ENCODE data around the gene OR10AG1. TPM values are rescaled to one million over a fixed set of nuclear protein-coding genes. Genes with fewer than 3 reads are reported as not detected.

OR10AG1 gene
- total RNA-seq (2014; rRNA removed; shearing (Covaris generic)) (0.10 and 0.58 TPM in 2 replicates), polyA plus RNA-seq (2016; fragmentation: Nextera tagmentation; extraction: Ambion mirVana) (0.06 TPM in 1 of 2 replicates, not detected in the other)
- long read RNA-seq = 0 reads

GRCh38 chr11:55969845-55970244, at the start of gene OR10AG1:
OR10AG1 (minus strand) TSS chr11:55969945; CDS start chr11:55969907, 38 bp downstream.
- Histone ChIP-seq H3K36me3 (ENCODE audit: insufficient read depth) (no peaks in the 10 kb centered on the region), H3F3A (replicated peaks; ENCODE audit: low read depth) (no peaks in the 10 kb centered on the region), H3K27ac (ENCODE audit: low read depth) (no peak within 1 kb of the TSS), H3K4me1 (ENCODE audit: insufficient read depth) (peaks cover 13% of the 10 kb centered on the region; the same call in 1 of the 2 replicates), H3K79me2 (replicated peaks; ENCODE audit: insufficient read depth) (no peaks in the 10 kb centered on the region), H2AFZ (no peak within 1 kb of the TSS), H3K4me3 (no peak within 1 kb of the TSS), H4K20me1 (replicated peaks; ENCODE audit: insufficient read depth) (no peaks in the 10 kb centered on the region), H3K27me3 (ENCODE audit: insufficient read depth) (no peaks in the 10 kb centered on the region), H3K4me2 (no peak within 1 kb of the TSS), H3K9me2 (ENCODE audit: insufficient read depth) (no peaks in the 10 kb centered on the region; the same call in 1 of the 2 replicates)
- no peak for TF ChIP-seq ZNF462 (CRISPR knock-in tag; IDR thresholded peaks at IDR 0.05)
- TF ChIP-seq EZH2 (IDR thresholded peaks at IDR 0.05; ENCODE audit: low read depth, unreplicated experiment) = no peak
- TF ChIP-seq NANOG (IDR thresholded peaks at IDR 0.05; ENCODE audit: borderline replicate concordance) = no peak
- no peak for TF ChIP-seq ZNF114 (CRISPR knock-in tag; IDR thresholded peaks at IDR 0.05)
- no peak for TF ChIP-seq JUNB (IDR thresholded peaks at IDR 0.05; ENCODE audit: unreplicated experiment)
- no peak for TF ChIP-seq EZH2phosphoT487 (IDR thresholded peaks at IDR 0.05; ENCODE audit: unreplicated experiment)
- TF ChIP-seq ZNF331 (CRISPR knock-in tag; IDR thresholded peaks at IDR 0.05; ENCODE audit: low read depth) = no peak
- no peak for TF ChIP-seq STAT1 (IDR thresholded peaks at IDR 0.05; ENCODE audit: unreplicated experiment)
- TF ChIP-seq REST (IDR thresholded peaks at IDR 0.05; ENCODE audit: unreplicated experiment) = no peak
- TF ChIP-seq CREB1 (CRISPR knock-in tag; IDR thresholded peaks at IDR 0.05; ENCODE audit: low read depth) = no peak
- no peak for TF ChIP-seq CTCF (conservative IDR thresholded peaks at IDR 0.05; ENCODE audit: low read depth in 2 of 2)
- TF ChIP-seq ETS1 (IDR thresholded peaks at IDR 0.05) = no peak
- 0 out of 3 replicates have a peak, but pooled peaks cover 2% of the 10 kb centered on the region for H3K4me1 Mint-ChIP-seq
- H3K27me3 Mint-ChIP-seq (ENCODE audit: insufficient read depth, low read depth, poor library complexity) = peaks cover 4% of the 10 kb centered on the region
- no peak within 1 kb of the TSS for H3K4me3 Mint-ChIP-seq
- H3K27ac Mint-ChIP-seq = no peak within 1 kb of the TSS
- peaks cover 2% of the 10 kb centered on the region; the same call in 1 of the 3 replicates for H3K9me3 Mint-ChIP-seq
- ATAC-seq = no peak
- no peak for DNase-seq (ENCODE audit: low spot score)
- H3K36me3 Mint-ChIP-seq (ENCODE audit: low read depth) = no peaks in the 10 kb centered on the region; the same call in 2 of the 3 replicates

All from GM23338 (cell line).